Testis (tissue), 2 donors: Measurements from ENCODE around the gene TCF12.
A peak's percentile ranks its signal among the peaks of the same experiment; 100 is the strongest.

Experiments used
- CTCF ChIP-seq, 3 experiments: fragments of 450-650 bp in 2 of 3; fragments of 200-600 bp in 1 of 3; sonication (generic) in 1 of 3; IDR thresholded peaks; one replicate each; pipeline ENCODE4 v1.5.1; 2016 to 2019; ENCODE audit warnings: antibody characterized with exemption in 3 of 3, mild to moderate bottlenecking in 2 of 3, moderate library complexity in 1 of 3
- POLR2A ChIP-seq: fragments of 450-650 bp; IDR thresholded peaks from one replicate; pipeline ENCODE4 v1.6.1; 2017; ENCODE audit warnings: antibody characterized with exemption, mild to moderate bottlenecking, moderate library complexity

GRCh38 chr15:57198654-57199291, 280.3 kb downstream of the TCF12 start:
- peak in 1 of 3 experiments; percentile 4 for TF ChIP-seq CTCF (IDR thresholded peaks at IDR 0.05)
- no peak for TF ChIP-seq POLR2A
